GM12865 (cell line): ENCODE measurements around the gene NTN4.
"Not testable (repeated sequence)": the region's sequence is repeated elsewhere in the genome, so short reads cannot be mapped to it uniquely, and the experiment has no call there.

Experiments used
- DNase-seq: peaks from one replicate; pipeline ENCODE4 v3.0.0; 2010; ENCODE audit warnings: low read depth
- H3K4me3 ChIP-seq: 2 replicates; pipeline ENCODE4 v1.5.1; 2011; ENCODE audit warnings: mild to moderate bottlenecking, low read depth, low read length, control low read depth
- TF ChIP-seq, protein P1 (sequence below): IDR thresholded peaks from 2 replicates; pipeline ENCODE4 v1.5.1; 2011; ENCODE audit warnings: low read length, control low read depth, low read depth, inconsistent platforms; ENCODE audit not compliant: insufficient read depth; ENCODE audit errors: missing control alignments

NTN4 gene

DNA sequence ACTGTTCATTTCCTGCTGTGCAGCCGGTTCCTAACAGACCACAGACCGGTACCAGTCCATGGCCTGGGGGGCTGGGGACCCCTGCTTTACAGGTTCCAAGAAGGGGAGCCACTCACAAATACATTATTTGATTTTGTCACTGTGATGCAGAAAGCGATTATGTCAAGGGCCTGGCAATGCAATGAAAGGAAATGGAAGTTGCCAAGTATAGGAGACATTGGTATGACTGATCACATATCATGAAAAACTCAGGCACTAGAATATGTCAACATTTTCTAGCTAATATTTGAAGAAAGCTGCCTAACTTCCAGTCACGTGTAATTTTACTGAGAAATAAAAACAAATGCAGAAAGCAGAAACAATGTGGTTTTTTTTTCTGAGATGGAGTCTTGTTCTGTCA, 170.4 kb downstream of the NTN4 start:
- no peak for DNase-seq
- no peak overlapping the region for H3K4me3 ChIP-seq
- TF ChIP-seq, protein P1, sequence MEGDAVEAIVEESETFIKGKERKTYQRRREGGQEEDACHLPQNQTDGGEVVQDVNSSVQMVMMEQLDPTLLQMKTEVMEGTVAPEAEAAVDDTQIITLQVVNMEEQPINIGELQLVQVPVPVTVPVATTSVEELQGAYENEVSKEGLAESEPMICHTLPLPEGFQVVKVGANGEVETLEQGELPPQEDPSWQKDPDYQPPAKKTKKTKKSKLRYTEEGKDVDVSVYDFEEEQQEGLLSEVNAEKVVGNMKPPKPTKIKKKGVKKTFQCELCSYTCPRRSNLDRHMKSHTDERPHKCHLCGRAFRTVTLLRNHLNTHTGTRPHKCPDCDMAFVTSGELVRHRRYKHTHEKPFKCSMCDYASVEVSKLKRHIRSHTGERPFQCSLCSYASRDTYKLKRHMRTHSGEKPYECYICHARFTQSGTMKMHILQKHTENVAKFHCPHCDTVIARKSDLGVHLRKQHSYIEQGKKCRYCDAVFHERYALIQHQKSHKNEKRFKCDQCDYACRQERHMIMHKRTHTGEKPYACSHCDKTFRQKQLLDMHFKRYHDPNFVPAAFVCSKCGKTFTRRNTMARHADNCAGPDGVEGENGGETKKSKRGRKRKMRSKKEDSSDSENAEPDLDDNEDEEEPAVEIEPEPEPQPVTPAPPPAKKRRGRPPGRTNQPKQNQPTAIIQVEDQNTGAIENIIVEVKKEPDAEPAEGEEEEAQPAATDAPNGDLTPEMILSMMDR, result no peak

DNA sequence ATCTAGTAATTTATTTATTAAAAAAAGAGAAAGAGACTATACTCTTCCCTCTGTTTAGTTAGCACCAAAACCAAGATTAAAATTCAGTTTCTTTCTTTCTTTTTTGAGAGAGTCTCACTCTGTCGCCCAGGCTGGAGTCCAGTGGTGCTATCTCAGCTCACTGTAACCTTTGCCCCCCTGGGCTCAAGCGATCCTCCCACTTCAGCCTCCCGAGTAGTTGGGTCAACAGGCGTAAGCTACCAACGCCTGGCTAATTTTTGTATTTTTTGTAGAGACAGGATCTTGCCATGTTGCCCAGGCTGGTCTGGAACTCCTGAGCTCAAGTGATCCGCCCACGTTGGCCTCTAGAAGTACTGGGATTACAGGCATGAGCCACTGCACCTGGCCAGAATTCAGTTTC, 174.1 kb downstream of the NTN4 start:
- not testable (repeated sequence) for H3K4me3 ChIP-seq, DNase-seq

DNA sequence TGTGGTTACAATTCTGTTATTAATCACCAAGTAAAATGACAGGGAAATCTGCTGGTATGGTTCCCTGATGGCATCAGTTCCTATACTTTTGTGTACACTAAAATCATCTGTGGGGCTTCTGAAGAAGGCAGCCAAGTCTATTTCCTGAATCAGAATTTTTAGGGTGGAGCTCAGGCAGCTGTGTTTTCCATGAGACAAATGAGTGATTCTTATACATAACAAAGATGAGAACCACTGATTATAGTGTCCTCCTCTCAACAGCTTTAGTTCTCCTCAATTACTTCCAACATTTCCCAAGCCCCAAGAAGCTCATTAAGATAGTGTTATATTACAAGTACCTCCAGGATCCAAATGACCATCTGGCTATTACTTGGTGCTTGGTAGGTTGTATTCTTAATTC, 174.8 kb downstream of the NTN4 start:
- DNase-seq, result no peak
- TF ChIP-seq, protein P1, result no peak
- H3K4me3 ChIP-seq, result no peak overlapping the region

DNA sequence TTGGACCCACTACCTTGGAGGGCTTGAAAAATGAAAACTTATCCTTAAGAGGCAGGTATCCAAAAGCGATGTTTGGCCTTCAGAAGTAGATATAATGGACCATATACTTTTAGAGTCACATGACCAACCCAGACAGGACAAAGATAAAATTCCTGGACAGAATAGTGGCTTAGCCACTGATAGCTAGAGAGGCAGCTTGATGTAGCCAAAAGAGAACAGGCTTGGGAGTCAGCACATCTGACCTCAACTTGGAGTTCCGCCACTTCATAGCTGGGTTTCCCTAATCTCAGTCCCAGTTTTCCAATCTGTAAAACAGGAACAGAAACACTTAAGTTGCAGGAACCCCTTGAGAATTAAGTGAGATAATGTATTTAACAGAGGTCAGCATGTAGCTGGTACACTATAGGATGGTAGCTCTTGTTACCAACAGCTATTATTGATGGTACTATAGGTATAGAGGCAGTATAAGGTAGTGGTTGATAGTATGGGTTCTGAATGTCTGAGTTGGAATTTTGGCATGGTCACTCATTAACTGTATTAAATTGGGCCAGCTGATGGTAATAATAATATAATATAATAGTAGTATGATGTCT, 176.1 kb downstream of the NTN4 start:
- no peak overlapping the region for H3K4me3 ChIP-seq
- DNase-seq, result no peak
- TF ChIP-seq, protein P1, result no peak

DNA sequence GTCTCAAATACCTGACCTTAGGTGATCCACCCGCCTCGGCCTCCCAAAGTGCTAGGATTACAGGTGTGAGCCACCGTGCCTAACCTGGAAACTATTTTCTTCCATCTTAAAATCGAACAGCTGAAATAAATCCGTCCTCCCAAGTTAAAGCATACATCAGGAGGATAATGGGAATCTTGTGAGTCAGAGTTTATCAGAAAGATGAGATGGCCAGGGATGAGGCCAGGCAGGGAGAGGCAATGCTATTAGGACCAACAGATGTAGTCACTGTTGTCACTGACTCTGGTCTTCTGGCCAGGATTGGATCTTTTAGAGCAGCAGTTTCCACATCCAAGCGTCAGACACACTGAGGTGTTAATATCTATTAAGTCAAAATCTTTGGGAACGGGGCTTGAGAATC, 177.5 kb downstream of the NTN4 start:
- DNase-seq, result no peak
- H3K4me3 ChIP-seq, result no peak overlapping the region
- TF ChIP-seq, protein P1, result no peak

DNA sequence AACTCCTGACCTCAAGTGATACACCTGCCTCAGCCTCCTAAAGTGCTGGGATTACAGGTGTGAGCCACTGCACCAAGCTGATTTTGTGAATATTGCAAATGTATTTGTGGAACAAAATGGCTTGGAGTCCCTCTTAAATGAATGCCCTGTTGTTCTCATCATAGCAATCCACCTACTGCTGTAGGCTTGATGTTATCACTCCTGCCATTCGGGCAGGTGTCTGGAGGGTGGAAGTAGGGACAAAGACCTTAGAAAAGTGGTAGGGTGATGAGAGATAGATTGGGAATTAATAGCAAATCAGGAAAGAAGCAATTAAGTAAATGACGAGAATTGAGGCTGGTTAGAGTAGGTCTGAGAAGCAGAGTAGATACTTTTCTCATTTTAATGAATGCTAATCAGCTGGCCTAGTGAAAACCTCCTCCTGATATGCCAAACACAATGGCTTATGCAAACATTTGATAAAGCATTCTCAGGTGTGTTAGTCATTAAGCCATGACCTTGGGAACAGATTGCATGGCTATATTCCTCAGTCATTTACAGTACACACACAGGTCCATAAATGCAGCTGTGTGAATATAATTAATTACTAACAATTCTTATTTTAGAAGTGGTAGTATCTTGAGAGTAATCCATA, 178.8 kb downstream of the NTN4 start:
- no peak for DNase-seq
- TF ChIP-seq, protein P1, result no peak
- H3K4me3 ChIP-seq, result no peak overlapping the region

DNA sequence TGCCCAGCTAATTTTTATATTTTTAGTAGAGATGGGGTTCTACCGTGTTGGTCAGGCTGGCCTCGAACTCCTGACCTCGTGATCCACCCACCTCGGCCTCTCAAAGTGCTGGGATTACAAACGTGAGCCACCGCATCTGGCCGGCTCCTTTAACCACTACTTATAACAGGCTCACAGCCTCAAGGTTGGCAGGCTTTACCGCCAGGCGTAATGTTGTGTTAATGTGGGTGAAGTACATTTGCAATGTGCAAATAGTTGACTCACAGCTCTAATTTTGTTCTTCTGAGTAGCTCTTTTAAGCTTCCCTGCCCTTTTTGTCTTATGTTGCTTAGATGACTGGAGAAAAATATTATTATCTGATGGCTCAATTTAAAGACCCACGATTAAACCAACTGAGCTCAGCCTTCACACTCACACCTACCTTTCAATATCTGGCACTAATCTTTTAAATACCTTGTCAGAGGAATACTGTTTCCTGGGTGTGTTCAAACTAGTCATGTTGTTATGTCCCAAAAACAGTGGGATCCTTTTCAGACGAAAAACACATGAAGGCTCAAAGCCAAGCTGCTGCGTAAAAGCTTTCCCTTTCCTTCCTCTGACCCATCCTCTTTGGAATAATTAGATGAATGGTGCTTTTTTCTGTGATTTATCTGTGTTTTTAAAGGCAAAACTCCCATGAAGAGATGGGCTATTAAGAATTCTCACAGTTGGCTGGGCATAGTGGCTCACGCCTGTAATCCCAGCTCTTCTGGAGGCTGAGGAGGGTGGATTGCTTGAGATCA, 182.1 kb downstream of the NTN4 start:
- DNase-seq, result no peak
- H3K4me3 ChIP-seq, result no peak overlapping the region
- TF ChIP-seq, protein P1, result no peak
